Measurements from ENCODE around the gene PMPCA.

DNA sequence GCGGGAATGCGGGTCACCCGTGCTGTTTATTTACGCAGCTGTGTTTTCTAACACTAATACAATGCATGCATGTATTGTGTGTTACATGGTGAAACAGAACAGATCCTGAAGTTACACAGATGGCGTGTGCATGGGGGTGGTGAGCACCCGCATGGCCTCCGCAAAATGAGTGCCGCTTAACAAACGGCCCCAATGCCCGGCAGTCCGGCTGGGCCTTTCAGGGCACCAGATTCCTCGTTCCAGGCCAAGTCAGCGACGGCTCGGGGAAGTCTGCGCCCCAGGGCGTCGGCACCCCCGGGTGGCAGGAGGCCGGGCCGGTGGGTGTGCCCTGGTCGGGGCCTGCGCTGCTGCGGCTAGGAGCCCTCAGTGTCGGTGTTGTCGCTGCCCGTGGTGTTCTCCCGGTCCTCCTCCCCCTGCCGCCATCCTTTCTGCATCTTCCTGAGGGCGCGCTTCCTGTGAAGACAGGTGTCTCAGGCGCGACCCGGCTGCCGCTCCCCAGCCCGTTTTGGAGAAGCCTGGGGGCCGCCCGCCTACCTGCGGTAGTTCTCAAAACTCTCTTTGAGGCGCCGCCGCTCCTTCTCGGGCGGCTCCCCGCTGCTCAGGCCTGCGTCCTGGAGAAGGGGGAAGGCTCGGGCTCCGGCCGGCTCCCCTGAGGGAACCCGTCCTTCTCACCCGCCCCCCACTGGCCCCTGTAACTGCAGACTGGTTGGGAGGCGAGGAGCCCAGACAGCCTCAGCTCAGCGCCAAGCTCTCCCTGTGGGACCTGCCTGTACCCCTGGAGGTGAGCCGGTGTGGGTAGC is 46.3 kb upstream of the PMPCA start:
- TF ChIP-seq EZH2 (IDR thresholded peaks at IDR 0.05; ENCODE audit: low read length, missing control alignments): no peak
- TF ChIP-seq, protein P1, sequence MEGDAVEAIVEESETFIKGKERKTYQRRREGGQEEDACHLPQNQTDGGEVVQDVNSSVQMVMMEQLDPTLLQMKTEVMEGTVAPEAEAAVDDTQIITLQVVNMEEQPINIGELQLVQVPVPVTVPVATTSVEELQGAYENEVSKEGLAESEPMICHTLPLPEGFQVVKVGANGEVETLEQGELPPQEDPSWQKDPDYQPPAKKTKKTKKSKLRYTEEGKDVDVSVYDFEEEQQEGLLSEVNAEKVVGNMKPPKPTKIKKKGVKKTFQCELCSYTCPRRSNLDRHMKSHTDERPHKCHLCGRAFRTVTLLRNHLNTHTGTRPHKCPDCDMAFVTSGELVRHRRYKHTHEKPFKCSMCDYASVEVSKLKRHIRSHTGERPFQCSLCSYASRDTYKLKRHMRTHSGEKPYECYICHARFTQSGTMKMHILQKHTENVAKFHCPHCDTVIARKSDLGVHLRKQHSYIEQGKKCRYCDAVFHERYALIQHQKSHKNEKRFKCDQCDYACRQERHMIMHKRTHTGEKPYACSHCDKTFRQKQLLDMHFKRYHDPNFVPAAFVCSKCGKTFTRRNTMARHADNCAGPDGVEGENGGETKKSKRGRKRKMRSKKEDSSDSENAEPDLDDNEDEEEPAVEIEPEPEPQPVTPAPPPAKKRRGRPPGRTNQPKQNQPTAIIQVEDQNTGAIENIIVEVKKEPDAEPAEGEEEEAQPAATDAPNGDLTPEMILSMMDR (conservative IDR thresholded peaks at IDR 0.05 in 1 of 2, IDR thresholded peaks at IDR 0.05 in 1 of 2; ENCODE audit: low read depth in 1 of 2, low read length in 2 of 2): no peak
